Aorta (tissue), 5 donors: ENCODE measurements around the gene POLQ. TPM values are rescaled to one million over a fixed set of nuclear protein-coding genes. Genes with fewer than 3 reads are reported as not detected.
"Not testable (repeated sequence)": the region's sequence is repeated elsewhere in the genome, so short reads cannot be mapped to it uniquely, and the experiment has no call there.

Source experiments
- ATAC-seq: fragments of 200-7000 bp; cut with Tn5 transposase; one replicate; pipeline ENCODE4 v1.9.1; 2022; ENCODE audit warnings: moderate library complexity; ENCODE audit not compliant: low FRiP score
- DNase-seq, 2 donors: peaks; one replicate each; pipeline ENCODE4 v3.0.0-alpha.2; 2020
- H3K27ac ChIP-seq, 2 donors: one replicate each; pipeline ENCODE4 v1.5.1; 2013; ENCODE audit warnings: low read length in 2 of 2, mild to moderate bottlenecking in 2 of 2, moderate library complexity in 2 of 2, control low read depth in 1 of 2, inconsistent platforms in 1 of 2, low read depth in 1 of 2
- H3K27me3 ChIP-seq, 2 donors: one replicate each; pipeline ENCODE4 v1.6.1; 2013; ENCODE audit warnings: control low read depth in 1 of 2, low read length in 1 of 2, mild to moderate bottlenecking in 1 of 2, moderate library complexity in 1 of 2; ENCODE audit not compliant: insufficient read depth in 2 of 2, control insufficient read depth in 1 of 2
- H3K36me3 ChIP-seq, 2 donors: one replicate each; pipeline ENCODE4 v1.6.1; 2013; ENCODE audit warnings: control low read depth in 1 of 2, low read length in 1 of 2, mild to moderate bottlenecking in 1 of 2; ENCODE audit not compliant: insufficient read depth in 2 of 2, control insufficient read depth in 1 of 2
- H3K4me1 ChIP-seq, 2 donors: one replicate each; pipeline ENCODE4 v1.6.1; 2013; ENCODE audit warnings: low read length in 2 of 2, control low read depth in 1 of 2, mild to moderate bottlenecking in 1 of 2, moderate library complexity in 1 of 2; ENCODE audit not compliant: insufficient read depth in 2 of 2, control insufficient read depth in 1 of 2
- H3K4me3 ChIP-seq, 2 donors: one replicate each; pipeline ENCODE4 v1.5.1; 2013; ENCODE audit warnings: low read length in 2 of 2, control low read depth in 1 of 2, mild to moderate bottlenecking in 1 of 2
- H3K9me3 ChIP-seq: one replicate; pipeline ENCODE4 v1.6.1; 2013; ENCODE audit warnings: mild to moderate bottlenecking, low read length; ENCODE audit not compliant: control insufficient read depth
- WGBS, 2 donors: extraction: QIAGEN DNeasy Blood & Tissue Kit; methylation state at CpG; one replicate each; pipeline ENCODE4 v1.1.7; 2013; 5-methylcytosine and 5-hydroxymethylcytosine counted together
- intact Hi-C, 2 donors: fragments of 100-400 bp; cut with DNase I; formaldehyde crosslinking; loops; one replicate each; pipeline versions ENCODE4 v1.14.2 to v1.15.0; 2022
- long read RNA-seq, 2 donors: library from polyadenylated mRNA; unstranded; transcript quantifications; one replicate each; pipeline ENCODE4 v2.0.0, GENCODE V29; 2020 to 2021
- polyA plus RNA-seq, 2 donors: library from polyadenylated mRNA; stranded (reverse); fragments of 200-250 nt; gene quantifications; one replicate each; pipeline ENCODE4 v1.2.3, GENCODE V29; 2013
- total RNA-seq, 2 donors: library from RNA; stranded (reverse); fragmentation: NEBNext Ultra II Directional; extraction: Animal tissue kit (Norgen Biotek cat#: 25700); gene quantifications; one replicate each; pipeline ENCODE4 v1.2.1, GENCODE V29; 2021
- donor health status: healthy with polysubstance abuse.
- donor health status: Bipolar disorder and iron deficiency.
- donor health status: DM: no; HTN: no; CAD: no.
- donor health status: DM: no; HTN: no; CAD: no.
- donor health status: DM: yes; HTN: yes; CAD: no.

Gene POLQ
- total RNA-seq (under 1 TPM; 0.23 to 0.63 TPM), polyA plus RNA-seq (under 1 TPM in 1 of 2 donors, not detected in 1; 0.13 TPM)
- long read RNA-seq, donor 1 = 0 reads
- long read RNA-seq, donor 2 = 0 reads

GRCh38 chr3:121545574-121546455 lies at the start of gene POLQ:
Gene POLQ, minus strand, starts transcription at chr3:121545988. Its CDS starts 111 bp downstream, at chr3:121545877.
- 0% methylated on average over 42 of the region's 42 CpGs for WGBS, 2 donors
- Histone ChIP-seq H3K27me3 (no peaks in the 10 kb centered on the region), H3K4me3 (peak within 1 kb of the TSS; percentile 82 to 98), H3K36me3 (no peaks in the 10 kb centered on the region), H3K9me3 (no peaks in the 10 kb centered on the region), H3K4me1 (no peaks in the 10 kb centered on the region), H3K27ac (peak within 1 kb of the TSS in 1 of 2 donors; percentile 67)
- DNase-seq (peak; percentile 93 to 95), ATAC-seq (peak; percentile 98)
- intact Hi-C loops = loop anchor here (5.0 to 10.0 kb wide), 3 partner anchors 716 to 1139 kb away; partner anchors contain the start of genes PARP14 (in 2 of the 2), FAM162A (in 1 of the 2) and MIX23 (in 1 of the 2)

- H3K9me3 ChIP-seq = no peaks in the 10 kb centered on the region
- intact Hi-C loops = no loop called here
- no peak overlapping the region for H3K4me3 ChIP-seq
- H3K27ac ChIP-seq = no peak overlapping the region
- ATAC-seq (no peak), DNase-seq (no peak)
- no peaks in the 10 kb centered on the region for H3K36me3 ChIP-seq
- H3K4me1 ChIP-seq = no peaks in the 10 kb centered on the region
- WGBS, 2 donors = 82 to 84% methylated on average over 2 of the region's 2 CpGs
- no peaks in the 10 kb centered on the region for H3K27me3 ChIP-seq
These were observed 49.1 kb upstream of the POLQ start for GRCh38 chr3:121594850-121595249.

DNA sequence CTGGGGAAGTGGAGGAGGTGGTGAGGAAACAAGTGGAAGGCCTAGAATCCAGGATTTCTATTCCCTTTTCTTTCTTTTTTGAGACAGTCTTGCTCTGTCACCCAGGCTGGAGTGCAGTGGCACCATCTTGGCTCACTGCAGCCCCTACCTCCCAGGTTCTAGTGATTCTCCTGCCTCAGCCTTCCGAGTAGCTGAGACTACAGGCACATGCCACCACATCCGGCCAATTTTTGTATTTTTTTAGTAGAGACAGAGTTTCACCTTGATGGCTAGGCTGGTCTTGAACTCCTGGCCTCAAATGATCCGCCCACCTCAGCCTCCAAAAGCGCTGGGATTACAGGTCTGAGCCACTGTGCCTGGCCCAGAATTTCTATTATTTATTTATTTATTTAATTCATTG lies 48.0 kb upstream of the POLQ start:
- H3K36me3 ChIP-seq, ATAC-seq, H3K9me3 ChIP-seq, DNase-seq, H3K27ac ChIP-seq, H3K27me3 ChIP-seq, H3K4me3 ChIP-seq, intact Hi-C loops, H3K4me1 ChIP-seq: not testable (repeated sequence)
- WGBS, 2 donors = 95 to 96% methylated on average over 4 of the region's 4 CpGs

GRCh38 chr3:121592856-121593702 lies 47.3 kb upstream of the POLQ start, which contains the start of gene FBXO40:
Gene FBXO40, plus strand, starts transcription at chr3:121593379. Its CDS starts 27,197 bp downstream, at chr3:121620576.
- no peak for ATAC-seq

DNA sequence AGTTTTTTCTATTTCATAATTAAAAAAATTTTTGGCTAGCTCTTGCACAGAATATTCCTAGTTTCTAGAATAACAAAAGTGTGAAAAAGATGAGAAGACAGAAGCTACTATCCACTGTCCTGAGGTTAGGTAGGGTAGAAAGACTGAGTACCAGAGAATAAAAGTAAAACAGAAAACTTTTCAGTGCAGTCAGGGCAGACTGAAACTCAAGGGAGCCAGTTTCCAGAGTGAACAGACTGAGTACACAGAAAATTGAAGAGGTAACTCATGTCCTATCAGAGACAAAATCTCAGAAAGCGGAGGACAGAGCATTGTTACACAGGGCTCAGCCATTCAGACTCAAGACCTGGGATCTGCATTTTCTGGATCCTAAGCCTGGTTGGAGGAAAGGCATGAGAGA lies 38.6 kb upstream of the POLQ start:
- no peak overlapping the region for H3K4me3 ChIP-seq
- H3K27ac ChIP-seq = no peak overlapping the region
- WGBS, 2 donors = 90 to 94% methylated on average over 1 of the region's 1 CpG
- no peaks in the 10 kb centered on the region for H3K27me3 ChIP-seq
- ATAC-seq = no peak
- no peaks in the 10 kb centered on the region for H3K36me3 ChIP-seq
- intact Hi-C loops = no loop called here
- no peak for DNase-seq
- H3K9me3 ChIP-seq = no peaks in the 10 kb centered on the region
- H3K4me1 ChIP-seq = no peaks in the 10 kb centered on the region

More at GRCh38 chr3:121592856-121593702, 47.3 kb upstream of the POLQ start, which contains the start of gene FBXO40:
- WGBS, 2 donors = 19 to 24% methylated on average over 11 of the region's 11 CpGs
- intact Hi-C loops = no loop called here
- H3K27ac ChIP-seq = no peak within 1 kb of the TSS
- no peaks in the 10 kb centered on the region for H3K9me3 ChIP-seq
- DNase-seq = no peak
- no peak within 1 kb of the TSS for H3K4me3 ChIP-seq
- H3K4me1 ChIP-seq = no peaks in the 10 kb centered on the region
- no peaks in the 10 kb centered on the region for H3K27me3 ChIP-seq
- H3K36me3 ChIP-seq = no peaks in the 10 kb centered on the region

DNA sequence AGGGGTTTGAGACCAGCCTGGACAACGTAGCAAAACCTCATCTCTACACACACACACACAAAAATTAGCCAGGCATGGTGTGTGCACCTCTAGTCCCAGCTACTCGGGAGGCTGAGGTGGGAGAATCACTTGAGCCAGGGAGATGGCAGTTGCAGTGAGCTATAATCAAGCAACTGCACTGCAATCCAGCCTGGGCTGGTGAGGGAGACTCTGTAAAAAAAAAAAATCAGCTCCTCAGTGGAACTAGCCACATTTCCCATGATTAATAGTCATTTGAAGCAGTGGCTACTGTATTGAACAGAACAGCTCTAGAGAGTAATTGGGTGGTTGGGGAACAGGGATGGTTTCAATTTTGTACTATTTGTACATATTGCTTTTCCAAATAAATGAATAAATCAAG lies 35.9 kb upstream of the POLQ start:
- no peak for ATAC-seq
- Histone ChIP-seq H3K9me3 (no peaks in the 10 kb centered on the region), H3K27me3 (no peaks in the 10 kb centered on the region), H3K4me3 (no peak overlapping the region), H3K27ac (no peak overlapping the region), H3K36me3 (no peaks in the 10 kb centered on the region), H3K4me1 (no peaks in the 10 kb centered on the region)
- no peak for DNase-seq
- 62 to 65% methylated on average over 2 of the region's 2 CpGs for WGBS, 2 donors
- intact Hi-C loops = no loop called here

- intact Hi-C loops = no loop called here
- Histone ChIP-seq H3K9me3 (no peaks in the 10 kb centered on the region), H3K4me1 (no peaks in the 10 kb centered on the region), H3K27me3 (no peaks in the 10 kb centered on the region), H3K27ac (no peak overlapping the region), H3K36me3 (no peaks in the 10 kb centered on the region), H3K4me3 (no peak overlapping the region)
- whole genome bisulfite sequencing, 2 donors = 63 to 66% methylated on average over 6 of the region's 6 CpGs
- DNase-seq = no peak
- ATAC-seq = no peak
These were observed 28.7 kb upstream of the POLQ start for GRCh38 chr3:121574449-121574848.

DNA sequence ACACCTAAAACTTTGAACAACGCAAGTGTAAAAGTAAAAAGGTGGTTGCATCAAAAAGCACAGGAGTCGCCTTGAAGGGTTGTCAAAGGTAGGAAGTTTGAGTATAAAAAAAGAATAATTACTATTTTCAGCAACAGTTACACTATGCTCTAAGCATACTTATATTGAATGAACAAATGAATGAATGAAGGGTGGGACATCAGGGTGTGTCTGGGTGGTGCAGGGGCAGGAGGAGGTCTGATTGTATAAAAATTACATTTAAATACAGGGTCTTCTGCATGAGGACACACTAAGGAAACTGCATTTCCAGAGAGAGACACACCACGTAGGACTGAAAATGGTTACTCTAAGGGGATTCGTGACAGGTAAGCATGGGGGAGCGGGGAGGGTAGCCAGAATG lies 21.9 kb upstream of the POLQ start, which contains the start of gene ARGFX:
Gene ARGFX, plus strand, starts transcription at position 301 of the 400 bp plus-strand sequence. CDS start 2,765 bp downstream, outside the sequence.
- intact Hi-C loops = no loop called here
- H3K36me3 ChIP-seq = no peaks in the 10 kb centered on the region
- H3K4me1 ChIP-seq = no peaks in the 10 kb centered on the region
- WGBS, 2 donors = 92% methylated on average over 5 of the region's 5 CpGs
- H3K27ac ChIP-seq = no peak within 1 kb of the TSS
- ATAC-seq (no peak), DNase-seq (no peak)
- no peaks in the 10 kb centered on the region for H3K9me3 ChIP-seq
- H3K4me3 ChIP-seq = no peak within 1 kb of the TSS
- no peaks in the 10 kb centered on the region for H3K27me3 ChIP-seq
